ENCODE measurements around the gene HTR6. TPM values are rescaled to one million over a fixed set of nuclear protein-coding genes. Genes with fewer than 3 reads are reported as not detected.

The HTR6 gene
- total RNA-seq, 6 experiments from 2014 or later, result not detected

DNA sequence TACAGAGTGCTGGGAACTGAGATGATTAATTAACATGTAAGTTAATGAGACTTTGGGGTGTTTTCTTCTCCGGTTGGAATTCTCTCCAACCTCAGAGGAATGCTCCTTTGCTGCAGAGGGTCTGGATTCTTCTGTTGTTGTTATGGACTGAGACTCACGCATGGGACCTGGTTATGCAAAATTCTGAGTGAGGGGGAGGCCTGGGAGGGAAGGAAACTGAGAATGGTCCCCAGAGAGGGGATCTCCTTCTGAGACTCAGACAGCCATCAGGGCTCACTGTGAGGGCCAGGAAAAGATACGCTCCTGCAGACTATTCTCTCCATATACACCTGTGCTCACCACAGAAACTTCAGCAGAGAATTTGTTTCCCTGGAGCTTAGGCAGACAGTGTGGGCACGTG lies 56.3 kb downstream of the HTR6 start:
- H3K27ac ChIP-seq, result no peak overlapping the region
- no peak for ATAC-seq
- H3K27me3 ChIP-seq, result no peaks in the 10 kb centered on the region
- intact Hi-C loops (cut with DNase I), result no loop called here
- 90% methylated on average over 2 of the region's 4 CpGs for WGBS (ENCODE audit: insufficient coverage, low coverage, low lambda C conversion rate, missing lambda C conversion rate)
- no peak overlapping the region for H3K4me3 ChIP-seq
- no peaks in the 10 kb centered on the region for H3K4me1 ChIP-seq
- no peaks in the 10 kb centered on the region for H3K9me3 ChIP-seq
- peaks cover 0 to 6% (median 0%) of the 10 kb centered on the region in 4 donors for H3K36me3 ChIP-seq
- TF ChIP-seq, protein P1, sequence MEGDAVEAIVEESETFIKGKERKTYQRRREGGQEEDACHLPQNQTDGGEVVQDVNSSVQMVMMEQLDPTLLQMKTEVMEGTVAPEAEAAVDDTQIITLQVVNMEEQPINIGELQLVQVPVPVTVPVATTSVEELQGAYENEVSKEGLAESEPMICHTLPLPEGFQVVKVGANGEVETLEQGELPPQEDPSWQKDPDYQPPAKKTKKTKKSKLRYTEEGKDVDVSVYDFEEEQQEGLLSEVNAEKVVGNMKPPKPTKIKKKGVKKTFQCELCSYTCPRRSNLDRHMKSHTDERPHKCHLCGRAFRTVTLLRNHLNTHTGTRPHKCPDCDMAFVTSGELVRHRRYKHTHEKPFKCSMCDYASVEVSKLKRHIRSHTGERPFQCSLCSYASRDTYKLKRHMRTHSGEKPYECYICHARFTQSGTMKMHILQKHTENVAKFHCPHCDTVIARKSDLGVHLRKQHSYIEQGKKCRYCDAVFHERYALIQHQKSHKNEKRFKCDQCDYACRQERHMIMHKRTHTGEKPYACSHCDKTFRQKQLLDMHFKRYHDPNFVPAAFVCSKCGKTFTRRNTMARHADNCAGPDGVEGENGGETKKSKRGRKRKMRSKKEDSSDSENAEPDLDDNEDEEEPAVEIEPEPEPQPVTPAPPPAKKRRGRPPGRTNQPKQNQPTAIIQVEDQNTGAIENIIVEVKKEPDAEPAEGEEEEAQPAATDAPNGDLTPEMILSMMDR (IDR thresholded peaks at IDR 0.05), result no peak
- no peak for TF ChIP-seq POLR2A (IDR thresholded peaks at IDR 0.05)
- DNase-seq, result no peak

DNA sequence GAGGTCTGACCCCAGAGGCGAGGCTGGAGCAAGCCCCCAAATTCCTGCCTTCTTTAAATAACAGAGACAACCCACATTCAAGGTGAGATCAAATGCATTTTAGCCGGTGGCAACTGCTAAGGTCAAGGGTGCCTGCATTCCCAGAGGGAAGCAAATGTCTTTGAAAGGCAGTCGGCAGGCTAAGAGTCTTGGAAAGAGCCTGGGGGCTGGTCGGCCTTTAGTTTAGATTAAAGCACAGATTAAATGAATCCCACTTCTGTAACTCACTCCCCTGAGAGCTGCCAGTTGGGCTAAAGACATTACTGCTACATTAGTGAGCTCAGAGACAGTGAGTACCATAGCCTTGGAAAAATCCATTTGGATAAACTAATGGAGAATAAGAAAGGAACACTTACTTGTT lies 59.2 kb downstream of the HTR6 start:
- peaks cover 0 to 6% (median 0%) of the 10 kb centered on the region in 4 donors for H3K36me3 ChIP-seq
- ATAC-seq (no peak), DNase-seq (no peak)
- no peak overlapping the region for H3K4me3 ChIP-seq
- H3K4me1 ChIP-seq, result no peaks in the 10 kb centered on the region
- no peaks in the 10 kb centered on the region for H3K9me3 ChIP-seq
- TF ChIP-seq, protein P1 (IDR thresholded peaks at IDR 0.05), result no peak
- TF ChIP-seq POLR2A (IDR thresholded peaks at IDR 0.05), result no peak
- H3K27ac ChIP-seq, result no peak overlapping the region
- 90% methylated on average over 3 of the region's 4 CpGs for WGBS (ENCODE audit: insufficient coverage, low coverage, low lambda C conversion rate, missing lambda C conversion rate)
- no peaks in the 10 kb centered on the region for H3K27me3 ChIP-seq
- intact Hi-C loops (cut with DNase I), result no loop called here

DNA sequence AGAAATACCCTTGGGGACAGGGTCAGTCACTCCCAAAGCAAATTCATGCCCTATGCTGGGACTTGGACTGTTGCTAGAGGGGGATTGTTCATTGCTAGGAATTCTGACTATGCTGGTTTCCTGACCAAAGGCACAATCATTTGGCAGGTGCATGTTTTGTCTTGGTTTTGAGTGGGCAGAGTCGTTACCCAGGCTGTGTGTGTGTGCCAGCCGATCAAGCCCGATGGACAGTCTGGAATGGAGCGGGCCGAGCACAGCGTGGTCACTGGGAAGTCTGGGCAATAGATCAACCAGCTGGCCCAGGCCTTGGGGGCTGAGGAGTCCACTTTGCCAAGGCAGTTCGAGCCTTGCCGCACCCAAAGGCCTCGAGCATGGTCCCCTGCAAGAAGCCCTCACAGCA lies 60.9 kb downstream of the HTR6 start:
- no CpG with 5 or more reads among the region's 9 CpGs for WGBS (ENCODE audit: insufficient coverage, low coverage, low lambda C conversion rate, missing lambda C conversion rate)
- intact Hi-C loops (cut with DNase I), result no loop called here

DNA sequence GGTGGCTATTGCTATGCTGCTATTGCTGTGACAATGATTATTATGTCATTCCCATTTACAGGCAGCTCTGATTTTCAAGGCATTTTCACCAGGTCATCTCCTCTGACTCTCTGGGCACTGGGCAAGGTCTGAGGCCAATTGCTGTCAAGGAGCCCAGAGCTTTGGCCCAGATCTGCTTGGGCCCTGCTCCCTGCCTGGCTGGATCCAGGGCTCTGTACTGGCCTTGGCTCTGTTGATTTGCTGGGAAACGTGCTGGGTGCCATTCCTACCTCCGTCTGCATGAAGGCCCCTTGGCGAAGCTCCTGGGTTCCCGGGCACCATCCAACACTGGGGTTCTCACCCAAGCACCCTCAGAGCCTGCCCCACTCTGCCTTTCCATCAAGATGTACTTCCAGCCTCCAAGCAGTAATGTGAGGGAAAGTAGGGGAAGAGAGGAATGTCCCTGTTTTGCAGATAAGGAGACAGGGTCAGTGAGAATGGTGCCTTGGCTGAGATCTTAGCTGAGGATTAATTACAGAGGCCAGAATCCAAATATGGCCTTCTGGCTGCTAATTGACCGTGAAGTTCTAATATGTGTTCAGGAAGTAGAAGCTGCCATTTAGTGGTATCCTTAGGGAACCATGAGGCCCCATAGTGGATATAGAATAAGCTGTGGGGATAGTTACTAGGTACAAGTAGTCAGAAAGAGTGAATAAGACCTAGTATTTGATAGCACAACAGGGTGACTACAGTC lies 63.9 kb downstream of the HTR6 start:
- Histone ChIP-seq H3K4me1 (no peaks in the 10 kb centered on the region), H3K4me3 (no peak overlapping the region), H3K36me3 (peaks cover 0 to 6% (median 0%) of the 10 kb centered on the region in 4 donors), H3K27me3 (no peaks in the 10 kb centered on the region), H3K27ac (no peak overlapping the region), H3K9me3 (no peaks in the 10 kb centered on the region)
- no peak for TF ChIP-seq POLR2A (IDR thresholded peaks at IDR 0.05)
- TF ChIP-seq, protein P1 (IDR thresholded peaks at IDR 0.05), result no peak
- WGBS (ENCODE audit: insufficient coverage, low coverage, low lambda C conversion rate, missing lambda C conversion rate), result 94% methylated on average over 5 of the region's 5 CpGs
- intact Hi-C loops (cut with DNase I), result no loop called here
- ATAC-seq (peak in 1 of 4 donors; percentile 90), DNase-seq (peak in 1 of 3 donors; percentile 62)

More for the DNA sequence above, 60.9 kb downstream of the HTR6 start:
- H3K4me1 ChIP-seq, result no peaks in the 10 kb centered on the region
- peaks cover 0 to 6% (median 0%) of the 10 kb centered on the region in 4 donors for H3K36me3 ChIP-seq
- DNase-seq, result no peak
- H3K4me3 ChIP-seq, result no peak overlapping the region
- TF ChIP-seq, protein P1 (IDR thresholded peaks at IDR 0.05), result no peak
- no peak for TF ChIP-seq POLR2A (IDR thresholded peaks at IDR 0.05)
- no peaks in the 10 kb centered on the region for H3K27me3 ChIP-seq
- no peak for ATAC-seq
- H3K9me3 ChIP-seq, result no peaks in the 10 kb centered on the region
- H3K27ac ChIP-seq, result no peak overlapping the region
